Brain pericyte (primary cell): Measurements from ENCODE around the gene AMDHD1.

Source experiments
- DNase-seq: peaks from one replicate; pipeline ENCODE4 v3.0.0-alpha.2; 2012; ENCODE audit warnings: low read depth, low spot score

AMDHD1 gene, protein sequence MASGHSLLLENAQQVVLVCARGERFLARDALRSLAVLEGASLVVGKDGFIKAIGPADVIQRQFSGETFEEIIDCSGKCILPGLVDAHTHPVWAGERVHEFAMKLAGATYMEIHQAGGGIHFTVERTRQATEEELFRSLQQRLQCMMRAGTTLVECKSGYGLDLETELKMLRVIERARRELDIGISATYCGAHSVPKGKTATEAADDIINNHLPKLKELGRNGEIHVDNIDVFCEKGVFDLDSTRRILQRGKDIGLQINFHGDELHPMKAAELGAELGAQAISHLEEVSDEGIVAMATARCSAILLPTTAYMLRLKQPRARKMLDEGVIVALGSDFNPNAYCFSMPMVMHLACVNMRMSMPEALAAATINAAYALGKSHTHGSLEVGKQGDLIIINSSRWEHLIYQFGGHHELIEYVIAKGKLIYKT

DNA sequence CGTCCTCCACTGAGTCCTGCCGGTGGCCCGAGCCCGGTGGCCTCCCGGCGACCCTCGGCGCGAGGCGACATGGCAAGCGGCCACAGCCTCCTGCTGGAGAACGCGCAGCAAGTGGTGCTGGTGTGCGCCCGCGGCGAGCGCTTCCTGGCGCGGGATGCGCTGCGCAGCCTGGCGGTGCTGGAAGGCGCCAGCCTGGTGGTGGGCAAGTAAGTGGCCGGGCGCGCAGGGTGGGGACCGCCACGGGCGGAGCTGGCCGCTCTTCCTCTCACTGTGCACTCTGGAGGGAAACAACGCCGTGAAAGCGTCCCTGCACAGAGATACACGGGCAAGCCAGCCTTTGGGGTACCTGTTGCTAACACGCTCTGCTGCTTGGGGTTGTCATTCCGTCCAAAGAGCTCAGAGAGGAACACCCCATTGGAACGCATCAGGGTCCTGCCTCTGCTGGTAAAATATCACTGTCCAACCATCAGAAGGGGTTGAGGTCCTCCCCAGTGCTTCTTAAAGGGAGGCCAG lies at the start of gene AMDHD1:
TSS of gene AMDHD1 (plus strand) at position 2 of the 513 bp plus-strand sequence. CDS start at position 70, 68 bp downstream.
- DNase-seq = no peak

DNA sequence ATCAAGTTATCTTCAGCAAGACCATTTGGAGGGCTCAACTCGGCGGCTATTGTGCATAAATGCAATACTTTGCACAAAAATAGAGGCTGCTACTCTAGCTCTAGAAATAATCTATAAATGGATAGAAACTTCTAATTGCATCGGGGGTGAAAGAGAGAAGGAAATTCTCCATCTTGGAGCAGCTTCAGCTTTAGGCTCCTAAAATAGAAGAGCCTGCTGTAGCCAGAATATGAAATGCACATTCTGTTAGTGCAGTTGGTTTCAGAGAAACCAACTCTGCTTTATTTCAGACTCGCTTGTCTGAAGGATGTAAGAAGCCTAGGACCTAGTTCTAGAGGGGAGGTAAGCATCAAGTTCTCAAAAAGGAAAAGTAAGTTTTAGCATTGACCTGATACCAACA lies 46.3 kb upstream of the AMDHD1 start:
- DNase-seq = no peak

DNA sequence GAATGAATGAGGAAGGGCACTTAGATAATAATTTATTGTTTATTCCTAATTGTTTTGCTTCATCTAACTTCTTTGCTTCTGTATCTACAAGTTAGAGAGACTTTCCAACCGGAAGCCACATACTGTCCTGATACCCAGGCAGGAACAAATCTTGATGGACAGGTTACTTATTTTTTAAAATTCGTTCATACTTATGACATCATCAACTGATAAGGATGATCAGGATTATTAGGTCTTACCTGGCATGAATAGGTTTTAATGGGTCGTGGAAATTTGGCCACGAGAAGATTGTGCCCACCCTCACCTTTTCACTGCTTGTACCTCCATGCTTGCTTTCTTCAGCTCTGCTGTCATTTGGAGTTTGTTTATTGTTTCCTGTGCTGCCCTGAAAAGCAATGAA lies 45.0 kb upstream of the AMDHD1 start:
- no peak for DNase-seq

DNA sequence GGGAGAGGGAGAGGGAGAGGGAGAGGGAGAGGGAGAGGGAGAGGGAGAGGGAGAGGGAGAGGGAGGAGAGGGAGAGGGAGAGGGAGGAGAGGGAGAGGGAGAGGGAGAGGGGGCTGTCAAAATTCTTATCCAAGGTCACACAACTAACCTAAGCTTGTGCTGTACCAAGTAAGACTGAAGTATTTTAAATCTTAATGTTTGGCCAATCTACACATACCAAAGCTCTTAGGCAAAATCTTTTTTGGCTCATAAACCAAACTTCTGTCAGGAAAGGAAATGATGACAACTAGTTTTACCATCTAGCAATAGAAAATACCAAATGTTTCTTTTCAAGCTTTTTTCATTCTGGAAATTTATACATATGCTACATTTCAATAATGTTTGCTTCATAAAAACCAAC lies 34.6 kb upstream of the AMDHD1 start:
- no peak for DNase-seq

DNA sequence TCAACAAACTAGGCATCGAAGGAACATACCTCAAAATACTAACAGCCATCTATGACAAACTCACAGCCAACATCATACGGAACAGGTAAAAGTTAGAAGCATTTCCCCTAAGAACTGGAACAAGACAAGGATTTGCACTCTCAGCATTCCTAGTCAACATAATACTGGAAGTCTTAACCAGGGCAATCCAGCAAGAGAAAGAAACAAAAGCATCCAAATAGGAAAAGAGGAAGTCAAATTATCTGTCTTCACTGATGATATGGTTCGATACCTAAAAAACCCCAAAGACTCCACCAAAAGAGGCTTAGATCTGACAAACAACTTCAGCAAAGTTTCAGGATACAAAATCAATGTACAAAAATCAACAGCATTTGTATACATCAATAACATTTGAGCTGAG lies 33.3 kb upstream of the AMDHD1 start:
- no peak for DNase-seq

DNA sequence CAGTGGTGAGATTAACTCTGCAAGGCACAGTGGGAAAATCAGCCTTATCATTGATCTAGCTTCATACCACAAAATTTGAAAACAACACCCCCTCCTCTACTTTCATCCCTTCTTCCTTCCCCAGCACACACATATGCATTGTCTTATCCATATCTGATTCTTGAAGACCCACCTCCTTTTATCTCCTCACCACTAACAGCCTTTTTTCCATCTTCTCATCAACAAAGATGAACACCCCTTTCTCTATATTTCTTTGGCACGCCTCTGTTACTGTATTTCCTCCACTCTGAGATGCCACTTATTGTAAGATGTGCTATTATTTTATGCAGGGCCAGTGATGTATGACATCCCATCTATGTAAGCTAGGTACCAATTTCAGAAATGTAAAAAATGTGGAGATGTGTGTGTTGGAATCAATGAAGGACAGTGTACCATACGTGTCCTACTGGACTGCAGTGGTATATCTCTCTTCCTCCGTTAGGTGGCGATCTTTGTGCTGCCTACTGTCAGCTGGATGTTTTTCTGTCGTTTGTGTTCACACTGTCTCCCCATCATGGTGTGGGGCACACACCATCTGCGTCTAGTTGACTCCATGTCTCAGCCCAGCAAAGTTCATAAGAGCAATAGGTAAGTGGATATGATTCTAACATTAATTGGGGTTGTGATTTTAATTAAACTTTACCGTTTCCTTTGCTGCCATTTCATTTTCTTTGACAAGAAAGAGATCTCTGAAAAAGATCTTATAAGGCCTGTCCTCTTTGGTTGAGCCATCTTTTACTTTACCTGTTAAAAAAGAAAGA lies 24.7 kb upstream of the AMDHD1 start:
- no peak for DNase-seq

DNA sequence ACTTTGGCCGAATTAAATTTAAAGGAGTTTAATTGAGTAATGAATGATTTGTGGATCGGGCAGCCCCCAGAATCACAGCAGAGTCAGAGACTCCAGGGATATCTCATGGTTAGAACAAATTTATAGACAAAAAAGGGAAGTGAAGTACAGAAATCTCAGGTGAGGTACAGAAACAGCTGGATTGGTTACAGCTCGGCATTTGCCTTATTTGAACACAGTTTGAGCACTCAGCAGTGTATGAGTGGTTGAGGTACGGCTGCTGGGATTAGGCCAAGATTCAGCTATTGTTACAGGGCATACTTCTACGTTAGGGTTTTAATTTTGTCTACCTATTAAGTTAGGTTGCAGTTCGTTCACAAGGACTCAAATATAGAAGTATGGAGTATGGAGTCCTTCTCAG lies 24.0 kb upstream of the AMDHD1 start:
- no peak for DNase-seq

DNA sequence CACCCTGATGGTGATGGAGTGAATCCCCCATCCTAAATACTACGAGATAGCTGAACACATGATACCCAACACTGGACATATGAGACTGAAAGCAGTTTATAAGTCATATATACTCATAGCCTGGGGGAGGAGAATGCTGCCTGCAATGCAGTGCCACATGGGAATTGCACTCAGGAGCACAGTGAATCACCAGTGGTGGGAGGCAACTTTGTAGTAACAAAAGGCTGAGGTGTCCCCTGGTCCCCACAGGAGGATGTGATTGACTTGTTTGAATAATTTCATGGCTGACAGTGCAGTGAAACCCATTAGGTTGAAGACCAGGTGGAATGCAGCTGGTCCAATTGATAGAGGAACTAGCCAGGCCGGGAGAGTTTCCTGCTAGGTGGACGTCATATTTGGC lies 20.9 kb upstream of the AMDHD1 start:
- DNase-seq = no peak

DNA sequence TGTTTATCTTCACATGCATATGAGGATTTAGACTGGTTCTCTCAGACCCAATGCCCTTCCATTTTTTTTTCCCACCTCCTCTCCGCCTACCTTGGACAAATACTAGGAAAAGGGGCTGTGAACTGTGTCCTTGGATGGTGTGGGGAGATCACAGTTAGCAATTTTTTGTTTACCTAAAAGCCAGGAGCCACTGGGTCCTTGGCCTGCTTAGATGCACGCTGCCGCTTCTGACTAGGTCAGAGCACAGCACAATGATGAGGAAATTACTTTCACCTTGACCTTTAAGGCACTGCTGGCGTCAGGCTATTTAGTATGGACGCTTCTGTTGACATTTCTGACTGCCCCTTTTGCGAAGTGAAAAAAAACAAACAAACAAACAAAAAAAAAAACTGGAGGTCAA lies 2.6 kb upstream of the AMDHD1 start:
- no peak for DNase-seq

DNA sequence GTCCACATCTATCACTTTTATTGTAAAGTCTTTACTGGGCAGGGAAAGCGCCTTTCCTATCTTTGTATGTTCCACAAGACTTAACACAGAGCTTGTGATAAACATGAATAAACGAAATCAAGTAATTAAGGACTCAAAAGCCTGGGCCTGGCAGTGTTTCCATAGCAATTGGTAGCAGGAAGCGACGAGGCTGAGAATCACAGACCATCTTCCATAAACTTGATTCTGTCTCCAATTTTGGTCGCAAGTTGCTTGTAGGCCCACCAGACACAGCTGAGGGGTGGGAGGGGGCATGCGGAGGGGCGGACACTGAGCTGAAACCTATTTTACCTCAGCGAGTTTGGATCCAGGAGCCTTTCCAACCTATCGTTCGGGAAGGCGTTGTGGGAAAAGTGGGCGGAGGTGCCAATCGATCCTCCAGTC lies 1.0 kb upstream of the AMDHD1 start:
- DNase-seq = no peak

DNA sequence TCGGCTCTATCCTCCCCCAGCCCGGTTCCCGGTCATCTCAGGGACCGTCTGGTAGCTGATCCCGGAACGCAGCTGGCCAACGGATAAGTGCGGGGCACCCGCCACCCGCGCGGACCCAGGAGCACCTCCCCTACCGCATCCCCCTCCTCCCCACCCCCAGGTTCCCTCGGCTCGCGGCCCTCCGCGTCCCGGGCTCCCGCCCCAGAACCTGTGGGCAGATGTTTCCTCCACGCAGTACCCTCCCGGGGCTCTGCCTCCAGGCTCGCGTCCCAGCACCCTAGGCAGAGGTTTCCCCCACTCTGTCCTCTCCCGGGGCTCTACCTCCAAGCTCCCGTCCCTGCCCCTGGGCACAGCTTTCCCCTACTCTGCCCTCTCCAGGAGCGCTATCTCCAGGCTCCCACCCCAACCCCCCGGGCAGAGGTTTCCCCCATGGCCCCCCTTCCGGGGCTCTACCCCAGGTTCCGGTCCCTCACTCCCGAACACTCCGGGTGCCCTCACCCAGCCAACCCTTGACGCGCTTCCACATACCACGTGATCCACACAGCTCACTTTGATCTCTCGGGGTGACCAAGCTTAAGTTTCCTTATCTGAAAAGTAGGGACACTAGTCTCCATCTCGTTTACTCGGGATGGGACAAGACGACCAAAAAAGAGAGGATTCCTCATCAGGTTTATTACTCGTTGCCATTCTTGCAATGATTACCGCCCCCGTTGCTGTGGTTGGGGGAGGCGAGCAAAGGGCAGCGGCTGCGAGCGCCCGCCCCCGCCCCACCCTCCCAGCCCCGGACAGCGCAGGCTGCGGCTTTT lies 404 bp upstream of the AMDHD1 start, which contains the start of gene CCDC38:
TSS of gene CCDC38 (minus strand) at position 91 of the 806 bp plus-strand sequence. CDS start 6,105 bp downstream, outside the sequence.
- no peak for DNase-seq

DNA sequence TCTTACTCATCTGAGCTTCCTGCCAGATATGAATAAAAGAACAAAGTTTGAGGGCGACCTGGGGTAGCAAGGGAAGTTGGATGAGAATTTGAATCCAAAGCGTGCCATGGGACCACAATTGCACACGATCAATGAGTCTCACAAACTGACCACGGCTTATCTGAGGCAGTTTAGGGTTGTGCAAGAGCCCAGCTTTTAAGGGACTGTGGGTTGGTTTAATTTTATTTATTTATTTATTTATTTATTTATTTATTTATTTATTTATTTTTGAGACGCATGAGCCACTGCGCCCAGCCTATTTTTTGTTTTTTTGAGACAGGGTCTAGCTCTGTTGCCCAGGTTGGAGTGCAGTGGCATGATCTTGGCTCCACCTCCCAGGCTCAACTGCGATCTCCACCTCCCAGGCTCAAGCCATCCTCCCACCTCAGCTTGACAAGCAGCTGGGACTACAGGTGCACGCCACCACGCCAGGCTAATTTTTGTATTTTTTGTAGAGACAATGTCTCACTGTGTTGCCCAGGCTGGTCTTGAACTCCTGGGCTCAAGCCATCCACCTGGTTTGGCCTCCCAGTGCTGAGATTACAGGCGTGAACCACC lies 1.1 kb downstream of the AMDHD1 start:
- no peak for DNase-seq

DNA sequence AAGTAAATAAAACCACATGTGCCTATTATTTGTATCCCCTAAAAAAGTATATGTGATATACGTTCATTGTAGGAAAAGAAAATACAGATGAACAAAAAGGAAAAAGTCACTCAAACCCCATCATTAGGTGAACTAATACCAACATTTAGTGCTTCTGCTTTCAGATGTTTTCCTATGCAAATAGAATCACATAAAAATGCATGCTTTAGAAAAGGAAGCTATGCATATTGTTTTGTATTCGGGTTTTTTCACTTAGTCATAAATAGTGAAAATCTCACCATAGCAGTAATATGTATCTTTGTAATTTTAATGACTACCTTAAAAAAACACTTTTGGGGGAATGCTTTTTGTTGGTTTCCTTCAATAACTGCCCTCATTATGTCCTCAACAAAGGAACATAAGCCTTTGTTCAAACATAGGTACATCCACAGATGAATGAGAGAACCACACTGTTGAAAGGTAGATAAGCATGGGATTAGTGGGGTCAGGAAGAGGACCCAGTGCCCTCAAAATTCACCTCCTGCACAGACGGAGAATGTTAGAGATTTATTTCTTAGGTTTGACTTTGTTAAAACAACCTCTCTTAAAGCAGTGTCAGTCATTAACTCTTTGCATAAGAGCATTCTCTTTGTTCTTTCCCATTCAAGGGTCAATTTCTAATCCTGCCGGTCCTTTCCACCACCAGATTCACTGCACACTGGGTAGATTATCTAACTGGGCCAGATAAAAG lies 6.5 kb downstream of the AMDHD1 start:
- no peak for DNase-seq

DNA sequence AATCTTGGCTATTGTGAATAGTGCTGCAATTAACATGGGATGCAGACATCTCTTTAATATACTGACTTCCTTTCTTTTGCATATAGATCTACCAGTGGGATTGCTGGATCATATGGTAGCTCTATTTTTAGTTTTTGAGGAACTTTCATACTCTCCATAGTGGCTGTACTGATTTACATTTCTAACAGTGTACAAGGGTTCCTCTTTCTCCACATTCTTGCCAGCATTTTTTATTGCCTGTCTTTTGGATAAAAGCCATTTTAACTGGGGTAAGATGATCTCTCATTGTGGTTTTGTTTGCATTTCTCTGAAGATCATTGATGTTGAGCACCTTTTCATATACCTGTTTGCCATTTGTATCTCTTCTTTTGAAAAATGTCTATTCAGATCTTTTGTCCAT lies 8.4 kb downstream of the AMDHD1 start:
- no peak for DNase-seq

DNA sequence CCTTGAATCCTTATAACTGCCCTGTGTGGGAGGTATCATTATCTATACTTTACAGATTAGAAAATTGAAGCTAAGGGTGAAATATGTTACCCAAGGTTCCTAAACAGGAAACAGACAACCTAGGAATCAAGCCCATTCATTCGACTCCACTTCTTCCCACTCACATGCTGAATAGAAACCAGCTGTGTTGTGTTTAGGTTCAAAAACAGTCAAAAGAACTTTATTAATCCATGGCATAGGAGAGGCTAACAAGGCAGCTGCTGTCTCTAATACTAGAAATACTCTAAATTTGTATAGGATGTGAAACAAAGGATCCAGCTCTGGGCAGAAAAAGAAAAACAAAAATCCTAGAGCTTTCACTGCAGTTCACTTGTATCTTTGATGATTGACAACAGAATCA lies 9.9 kb downstream of the AMDHD1 start:
- DNase-seq = no peak

DNA sequence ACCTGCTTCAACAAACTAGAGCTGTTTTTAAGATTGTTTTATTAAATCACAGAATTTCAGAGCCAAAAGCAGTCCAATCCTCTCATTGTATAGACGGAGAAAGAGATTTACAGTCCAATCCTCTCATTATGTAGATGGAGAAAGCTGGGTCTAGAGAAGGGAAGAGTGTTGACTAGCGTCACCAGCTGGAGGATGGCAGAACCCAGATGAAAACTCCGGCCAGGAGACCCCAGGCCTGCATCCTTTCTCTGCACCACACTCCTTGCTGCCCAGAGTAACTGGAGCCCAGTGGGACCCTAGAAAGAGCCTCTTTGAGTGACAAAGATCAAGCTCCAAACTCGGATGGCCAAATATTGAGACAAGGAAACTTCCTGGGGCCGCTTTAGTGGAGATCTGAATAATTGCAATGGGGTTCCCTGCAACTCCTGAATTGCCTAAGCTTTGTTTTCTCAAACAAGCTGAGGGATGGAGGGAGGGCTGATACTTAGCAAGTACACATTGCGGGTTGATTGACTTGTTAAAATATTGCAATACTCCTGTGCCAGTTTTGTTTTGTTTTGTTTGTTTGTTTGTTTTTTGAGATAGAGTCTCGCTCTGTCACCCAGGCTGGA lies 12.5 kb downstream of the AMDHD1 start:
- no peak for DNase-seq

DNA sequence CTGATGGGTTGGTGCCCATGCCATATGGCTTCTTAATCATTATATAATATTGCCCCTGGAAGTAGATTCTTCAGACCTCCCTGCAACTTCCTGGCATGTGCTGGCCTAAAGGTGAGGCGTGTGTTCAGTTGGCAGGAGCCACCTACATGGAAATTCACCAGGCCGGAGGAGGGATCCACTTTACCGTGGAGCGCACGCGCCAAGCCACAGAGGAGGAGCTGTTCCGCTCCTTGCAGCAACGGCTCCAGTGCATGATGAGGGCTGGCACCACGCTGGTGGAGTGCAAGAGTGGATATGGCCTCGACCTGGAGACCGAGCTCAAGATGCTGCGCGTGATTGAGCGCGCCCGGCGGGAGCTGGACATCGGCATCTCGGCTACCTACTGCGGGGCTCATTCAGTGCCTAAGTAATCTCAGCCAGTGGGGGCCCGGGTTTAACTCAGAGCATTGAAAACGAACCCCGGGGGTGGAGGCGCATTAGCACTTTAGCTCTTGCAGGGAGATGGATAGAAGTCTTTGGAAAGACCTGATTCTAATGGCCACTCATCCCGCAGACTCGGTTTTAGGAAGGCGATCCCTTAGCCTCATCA lies 13.5 kb downstream of the AMDHD1 start:
- no peak for DNase-seq

DNA sequence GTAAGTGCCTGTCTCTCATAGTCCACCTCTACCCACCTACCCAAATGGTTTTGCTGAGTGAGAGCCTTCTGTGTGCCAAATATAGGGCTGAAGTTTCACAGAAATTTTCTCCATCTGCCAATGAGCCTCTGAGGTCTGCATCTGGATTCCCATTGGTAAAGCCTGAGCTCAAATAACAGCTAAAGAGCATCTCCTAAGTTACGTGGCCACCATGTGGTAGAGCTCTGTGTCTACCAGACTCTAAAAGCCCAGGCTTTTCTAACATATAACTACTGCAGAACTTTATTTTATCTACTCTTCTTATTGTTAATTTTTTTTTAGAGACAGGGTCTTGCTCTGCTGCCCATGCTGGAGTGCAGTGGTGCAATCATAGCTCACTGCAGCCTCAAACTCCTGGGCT lies 16.0 kb downstream of the AMDHD1 start:
- no peak for DNase-seq

DNA sequence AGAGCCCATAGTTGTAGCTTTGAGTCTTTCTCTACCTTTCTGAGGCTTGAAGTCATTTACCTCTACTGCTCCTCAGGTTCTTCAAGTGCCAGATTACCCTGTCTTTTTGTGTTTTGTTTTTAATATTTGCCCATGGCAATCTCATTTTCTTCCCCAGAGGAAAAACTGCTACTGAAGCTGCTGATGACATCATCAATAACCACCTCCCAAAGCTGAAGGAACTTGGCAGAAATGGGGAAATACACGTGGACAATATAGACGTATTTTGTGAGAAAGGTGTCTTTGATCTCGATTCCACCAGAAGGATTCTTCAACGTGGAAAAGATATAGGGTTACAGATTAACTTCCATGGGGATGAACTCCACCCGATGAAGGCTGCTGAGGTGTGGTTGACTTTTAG lies 17.1 kb downstream of the AMDHD1 start:
- DNase-seq = no peak

DNA sequence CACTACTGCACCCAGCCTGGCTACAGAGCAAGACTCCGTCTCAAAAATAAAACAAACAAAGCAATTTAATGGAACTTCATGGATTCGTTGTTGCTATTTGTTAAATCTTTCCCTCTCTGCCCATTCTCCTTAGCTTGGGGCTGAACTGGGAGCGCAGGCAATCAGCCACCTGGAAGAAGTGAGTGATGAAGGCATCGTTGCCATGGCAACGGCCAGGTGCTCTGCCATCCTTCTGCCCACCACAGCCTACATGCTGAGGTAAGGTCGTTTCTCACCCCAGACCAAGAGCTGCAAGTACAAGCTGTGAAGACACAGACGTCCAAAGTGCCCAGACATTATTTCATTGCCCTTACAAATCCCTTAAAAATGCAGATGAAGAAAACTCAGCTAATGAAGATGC lies 19.1 kb downstream of the AMDHD1 start:
- DNase-seq = no peak
